NCI-H187 treated with DMSO at 0.1 percent for 48 hours (cell line): Measurements from ENCODE around the gene GPR142.
A peak's percentile ranks its signal among the peaks of the same experiment; 100 is the strongest.

Experiments used
- DNase-seq: peaks from one replicate; lab custom pipeline; 2025; lab: John Stamatoyannopoulos, UW

GPR142 gene

GRCh38 chr17:74367206-74367605, at the start of gene GPR142:
Gene GPR142 (plus strand): TSS chr17:74367506. CDS start chr17:74369541, 2,035 bp downstream.
- no peak for DNase-seq

- DNase-seq, result no peak
These were observed 48.9 kb upstream of the GPR142 start for GRCh38 chr17:74318391-74318790.

- no peak for DNase-seq
These were observed 42.8 kb upstream of the GPR142 start for GRCh38 chr17:74324521-74324920.

GRCh38 chr17:74325376-74325742, 41.9 kb upstream of the GPR142 start:
- DNase-seq, result no peak

GRCh38 chr17:74325743-74326379, 41.4 kb upstream of the GPR142 start, which contains the start of gene KIF19:
Gene KIF19 (plus strand): TSS chr17:74326226. CDS start chr17:74326350, 124 bp downstream.
- DNase-seq, result no peak

- no peak for DNase-seq
These were observed 40.8 kb upstream of the GPR142 start for GRCh38 chr17:74326506-74326905.

- DNase-seq, result no peak
These were observed 38.8 kb upstream of the GPR142 start for GRCh38 chr17:74328487-74328886.

- DNase-seq, result no peak
These were observed 37.9 kb upstream of the GPR142 start for GRCh38 chr17:74329378-74329777.

GRCh38 chr17:74330446-74330845, 36.9 kb upstream of the GPR142 start:
- no peak for DNase-seq

GRCh38 chr17:74332017-74332650, 35.2 kb upstream of the GPR142 start:
- no peak for DNase-seq

- peak; percentile 73 for DNase-seq
These were observed 34.5 kb upstream of the GPR142 start for GRCh38 chr17:74332763-74333283.

- no peak for DNase-seq
These were observed 32.8 kb upstream of the GPR142 start for GRCh38 chr17:74334393-74335039.

- DNase-seq, result no peak
These were observed 31.7 kb upstream of the GPR142 start for GRCh38 chr17:74335529-74336062.

GRCh38 chr17:74336307-74336706, 31.0 kb upstream of the GPR142 start:
- no peak for DNase-seq

GRCh38 chr17:74337834-74338500, 29.3 kb upstream of the GPR142 start:
- no peak for DNase-seq

GRCh38 chr17:74339537-74340195, 27.6 kb upstream of the GPR142 start:
- no peak for DNase-seq

GRCh38 chr17:74340470-74341023, 26.8 kb upstream of the GPR142 start:
- DNase-seq, result no peak

GRCh38 chr17:74342224-74342623, 25.1 kb upstream of the GPR142 start:
- no peak for DNase-seq

- DNase-seq, result no peak
These were observed 24.2 kb upstream of the GPR142 start for GRCh38 chr17:74343121-74343520.

- no peak for DNase-seq
These were observed 23.6 kb upstream of the GPR142 start for GRCh38 chr17:74343526-74344284.

- no peak for DNase-seq
These were observed 22.6 kb upstream of the GPR142 start for GRCh38 chr17:74344658-74345057.
